ENCODE results near the gene ASB4. TPM values are rescaled to one million over a fixed set of nuclear protein-coding genes. Genes with fewer than 3 reads are reported as not detected.
"Not testable (repeated sequence)": the region's sequence is repeated elsewhere in the genome, so short reads cannot be mapped to it uniquely, and the experiment has no call there.

The ASB4 gene
- total and polyA plus RNA-seq, 10 donors: 0.03 TPM; not detected in 9

- peak overlapping the region; percentile 9 to 85 (median 74) for H3K27ac ChIP-seq
- peaks cover 0 to 38% (median 16%) of the 10 kb centered on the region in 6 donors for H3K4me1 ChIP-seq
- no peaks in the 10 kb centered on the region for H3K9me3 ChIP-seq
- 44 to 63% (median 59%) methylated on average over 6 of the region's 6 CpGs for WGBS, 5 donors
- no peaks in the 10 kb centered on the region for H3K36me3 ChIP-seq
- no peaks in the 10 kb centered on the region for H3K27me3 ChIP-seq (replicated peaks in 1 of 7)
- intact Hi-C loops (cut with DNase I; ENCODE audit: low total_unique reads): loop anchor here (10.0 kb wide), 1 partner anchor 45 kb away; the partner anchor contains the start of gene PDK4
- TF ChIP-seq POLR2A (IDR thresholded peaks at IDR 0.05) (peak in 1 of 3 donors; percentile 18), POLR2AphosphoS5 (IDR thresholded peaks at IDR 0.05) (peak in 1 of 3 donors; percentile 93), CTCF (IDR thresholded peaks at IDR 0.05 in 8 of 11, conservative IDR thresholded peaks at IDR 0.05 in 3 of 11) (no peak)
- no peak overlapping the region for H3K4me3 ChIP-seq
- DNase-seq: no peak
These were observed 64.2 kb downstream of the ASB4 start for GRCh38 chr7:95549818-95550529.

- no peaks in the 10 kb centered on the region for H3K27me3 ChIP-seq (replicated peaks in 1 of 7)
- no peaks in the 10 kb centered on the region for H3K36me3 ChIP-seq
- no peaks in the 10 kb centered on the region for H3K9me3 ChIP-seq
- intact Hi-C loops (cut with DNase I; ENCODE audit: low total_unique reads): no loop called here
- no peak overlapping the region for H3K4me3 ChIP-seq
- H3K4me1 ChIP-seq: peaks cover 0 to 32% (median 12%) of the 10 kb centered on the region in 6 donors
- peak overlapping the region in 7 of 8 donors; percentile 27 to 85 (median 79) for H3K27ac ChIP-seq
- WGBS, 5 donors: 63 to 80% (median 68%) methylated on average over 4 of the region's 4 CpGs
- TF ChIP-seq POLR2AphosphoS5 (IDR thresholded peaks at IDR 0.05) (no peak), POLR2A (IDR thresholded peaks at IDR 0.05) (no peak), CTCF (IDR thresholded peaks at IDR 0.05 in 8 of 11, conservative IDR thresholded peaks at IDR 0.05 in 3 of 11) (no peak)
- no peak for DNase-seq
These were observed 64.8 kb downstream of the ASB4 start for GRCh38 chr7:95550546-95550945.

- 73 to 96% (median 75%) methylated on average over 16 to 45 of the region's 45 CpGs for WGBS, 5 donors
- H3K4me3 ChIP-seq; H3K9me3 ChIP-seq; intact Hi-C loops (cut with DNase I; ENCODE audit: low total_unique reads); H3K36me3 ChIP-seq; H3K27me3 ChIP-seq (replicated peaks in 1 of 7); DNase-seq: not testable (repeated sequence)
- peak overlapping the region in 1 of 8 donors; percentile 85 for H3K27ac ChIP-seq
- H3K4me1 ChIP-seq: peaks cover 0 to 19% (median 2%) of the 10 kb centered on the region in 6 donors
These were observed 66.5 kb downstream of the ASB4 start for GRCh38 chr7:95552010-95552926.

GRCh38 chr7:95553939-95554338 lies 68.2 kb downstream of the ASB4 start:
- no peak for DNase-seq
- 64 to 85% (median 71%) methylated on average over 2 of the region's 2 CpGs for WGBS, 5 donors
- H3K4me3 ChIP-seq: no peak overlapping the region
- H3K4me1 ChIP-seq: peaks cover 0 to 19% (median 2%) of the 10 kb centered on the region in 6 donors
- intact Hi-C loops (cut with DNase I; ENCODE audit: low total_unique reads): no loop called here
- peak in 1 of 3 donors; percentile 42 for TF ChIP-seq POLR2AphosphoS5 (IDR thresholded peaks at IDR 0.05)
- no peak for TF ChIP-seq CTCF (IDR thresholded peaks at IDR 0.05 in 8 of 11, conservative IDR thresholded peaks at IDR 0.05 in 3 of 11)
- TF ChIP-seq POLR2A (IDR thresholded peaks at IDR 0.05): no peak
- H3K27me3 ChIP-seq (replicated peaks in 1 of 7): no peaks in the 10 kb centered on the region
- H3K9me3 ChIP-seq: no peaks in the 10 kb centered on the region
- peak overlapping the region in 4 of 8 donors; percentile 29 to 61 (median 48) for H3K27ac ChIP-seq
- no peaks in the 10 kb centered on the region for H3K36me3 ChIP-seq

Data from spleen (tissue), 11 donors.